ENCODE measurements around the gene MED16. TPM values are rescaled to one million over a fixed set of nuclear protein-coding genes. Genes with fewer than 3 reads are reported as not detected.

Gene MED16
- total RNA-seq, 1 experiment from 2014 or later, result 69.1 TPM

GRCh38 chr19:904545-904944 lies 11.6 kb upstream of the MED16 start:
- POLR2A ChIA-PET, result no interaction called here
- peaks cover 20% of the 10 kb centered on the region for H3K36me3 Mint-ChIP-seq (ENCODE audit: insufficient read depth, unreplicated experiment)

GRCh38 chr19:903266-903797 lies 10.3 kb upstream of the MED16 start:
- H3K9me3 Mint-ChIP-seq (ENCODE audit: unreplicated experiment), result no peaks in the 10 kb centered on the region
- DNase-seq, result no peak
- ChIA-PET POLR2A (no interaction called here), CTCF (interaction anchor here (1.0 kb wide), 1 partner anchor 296 kb away, joined by 3 read pairs; no protein-coding TSS in a partner anchor)
- TF ChIP-seq CTCF (IDR thresholded peaks at IDR 0.05; ENCODE audit: insufficient read depth in 1 of 2, low read depth in 1 of 2, low read length in 1 of 2, severe bottlenecking in 1 of 2, unreplicated experiment in 1 of 2), result no peak
- peaks cover 20% of the 10 kb centered on the region for H3K36me3 Mint-ChIP-seq (ENCODE audit: insufficient read depth, unreplicated experiment)
- no TSS peak for BruUV-seq (replicated peaks)
- Histone ChIP-seq H3K9me3 (no peaks in the 10 kb centered on the region), H3K4me1 (no peaks in the 10 kb centered on the region), H3K36me3 (ENCODE audit: control insufficient read depth, insufficient read depth, low read length) (no peaks in the 10 kb centered on the region), H3K27me3 (replicated peaks; ENCODE audit: control insufficient read depth, insufficient read depth, low read length) (no peaks in the 10 kb centered on the region), H3K4me3 (ENCODE audit: low read depth, low read length) (no peak overlapping the region)
- no peak overlapping the region for H3K4me3 Mint-ChIP-seq (ENCODE audit: unreplicated experiment)
- H3K27me3 Mint-ChIP-seq (ENCODE audit: insufficient read depth, unreplicated experiment), result no peaks in the 10 kb centered on the region
- H3K4me1 Mint-ChIP-seq (ENCODE audit: low read depth, unreplicated experiment), result no peaks in the 10 kb centered on the region
- intact Hi-C loops (cut with micrococcal nuclease; ENCODE audit: unreplicated experiment), result no loop called here
- no peak overlapping the region for H3K27ac Mint-ChIP-seq (ENCODE audit: unreplicated experiment)

More at GRCh38 chr19:904545-904944, 11.6 kb upstream of the MED16 start:
- H3K9me3 Mint-ChIP-seq (ENCODE audit: unreplicated experiment), result no peaks in the 10 kb centered on the region
- Histone ChIP-seq H3K4me3 (ENCODE audit: low read depth, low read length) (no peak overlapping the region), H3K9me3 (no peaks in the 10 kb centered on the region), H3K36me3 (ENCODE audit: control insufficient read depth, insufficient read depth, low read length) (no peaks in the 10 kb centered on the region), H3K27me3 (replicated peaks; ENCODE audit: control insufficient read depth, insufficient read depth, low read length) (no peaks in the 10 kb centered on the region), H3K4me1 (no peaks in the 10 kb centered on the region; the same call in 1 of the 2 replicates)
- no peak overlapping the region for H3K27ac Mint-ChIP-seq (ENCODE audit: unreplicated experiment)
- BruUV-seq (replicated peaks), result no TSS peak
- peaks cover 3% of the 10 kb centered on the region for H3K4me1 Mint-ChIP-seq (ENCODE audit: low read depth, unreplicated experiment)
- CTCF ChIA-PET, result interaction anchor here (0.6 kb wide), 1 partner anchor 137 kb away, joined by 3 read pairs; no protein-coding TSS in a partner anchor
- no peaks in the 10 kb centered on the region for H3K27me3 Mint-ChIP-seq (ENCODE audit: insufficient read depth, unreplicated experiment)
- DNase-seq, result no peak
- TF ChIP-seq CTCF (IDR thresholded peaks at IDR 0.05; ENCODE audit: insufficient read depth in 1 of 2, low read depth in 1 of 2, low read length in 1 of 2, severe bottlenecking in 1 of 2, unreplicated experiment in 1 of 2), result no peak
- no peak overlapping the region for H3K4me3 Mint-ChIP-seq (ENCODE audit: unreplicated experiment)
- intact Hi-C loops (cut with micrococcal nuclease; ENCODE audit: unreplicated experiment), result no loop called here

GRCh38 chr19:902446-903226 lies 9.6 kb upstream of the MED16 start:
- Mint-ChIP-seq H3K9me3 (ENCODE audit: unreplicated experiment) (no peaks in the 10 kb centered on the region), H3K27ac (ENCODE audit: unreplicated experiment) (no peak overlapping the region), H3K4me1 (ENCODE audit: low read depth, unreplicated experiment) (no peaks in the 10 kb centered on the region), H3K27me3 (ENCODE audit: insufficient read depth, unreplicated experiment) (no peaks in the 10 kb centered on the region), H3K4me3 (ENCODE audit: unreplicated experiment) (no peak overlapping the region), H3K36me3 (ENCODE audit: insufficient read depth, unreplicated experiment) (peaks cover 24% of the 10 kb centered on the region)
- ChIA-PET CTCF (interaction anchor here (1.0 kb wide), 1 partner anchor 296 kb away, joined by 3 read pairs; no protein-coding TSS in a partner anchor), POLR2A (no interaction called here)
- Histone ChIP-seq H3K4me3 (ENCODE audit: low read depth, low read length) (no peak overlapping the region), H3K4me1 (no peaks in the 10 kb centered on the region), H3K36me3 (ENCODE audit: control insufficient read depth, insufficient read depth, low read length) (no peaks in the 10 kb centered on the region), H3K27me3 (replicated peaks; ENCODE audit: control insufficient read depth, insufficient read depth, low read length) (no peaks in the 10 kb centered on the region), H3K9me3 (no peaks in the 10 kb centered on the region)
- intact Hi-C loops (cut with micrococcal nuclease; ENCODE audit: unreplicated experiment), result no loop called here
- no peak for DNase-seq
- no peak for TF ChIP-seq CTCF (IDR thresholded peaks at IDR 0.05; ENCODE audit: insufficient read depth in 1 of 2, low read depth in 1 of 2, low read length in 1 of 2, severe bottlenecking in 1 of 2, unreplicated experiment in 1 of 2)
- no TSS peak for BruUV-seq (replicated peaks)
